ENCODE measurements around the gene SLC2A6. TPM values are rescaled to one million over a fixed set of nuclear protein-coding genes. Genes with fewer than 3 reads are reported as not detected.

SLC2A6 gene
- total RNA-seq, 2 donors from 2014 or later = 2.4 to 2.8 TPM

GRCh38 chr9:133496861-133497842 is 18.3 kb upstream of the SLC2A6 start:
- DNase-seq = no peak
- TF ChIP-seq CTCF (IDR thresholded peaks at IDR 0.05) = no peak
- H3K9me3 ChIP-seq = no peaks in the 10 kb centered on the region
- H3K36me3 ChIP-seq = no peaks in the 10 kb centered on the region
- no peak overlapping the region for H3K4me3 ChIP-seq
- no peak overlapping the region for H3K27ac ChIP-seq
- H3K4me1 ChIP-seq = peaks cover 2% of the 10 kb centered on the region
- intact Hi-C loops (cut with DNase I) = no loop called here
- H3K9ac ChIP-seq (ENCODE audit: low read depth in 2 of 2, low read length in 2 of 2) = no peak overlapping the region
- no peaks in the 10 kb centered on the region for H3K27me3 ChIP-seq

- intact Hi-C loops (cut with DNase I) = no loop called here
Observed at GRCh38 chr9:133495327-133496293, 16.7 kb upstream of the SLC2A6 start.

GRCh38 chr9:133494636-133495326 is 15.9 kb upstream of the SLC2A6 start:
- intact Hi-C loops (cut with DNase I) = no loop called here
- peaks cover 2% of the 10 kb centered on the region for H3K4me1 ChIP-seq
- no peaks in the 10 kb centered on the region for H3K9me3 ChIP-seq
- no peak overlapping the region for H3K9ac ChIP-seq (ENCODE audit: low read depth in 2 of 2, low read length in 2 of 2)
- no peak overlapping the region for H3K4me3 ChIP-seq
- no peak for TF ChIP-seq CTCF (IDR thresholded peaks at IDR 0.05)
- H3K36me3 ChIP-seq = no peaks in the 10 kb centered on the region
- no peak overlapping the region for H3K27ac ChIP-seq
- no peak for DNase-seq
- no peaks in the 10 kb centered on the region for H3K27me3 ChIP-seq

More at GRCh38 chr9:133495327-133496293, 16.7 kb upstream of the SLC2A6 start:
- no peak overlapping the region for H3K27ac ChIP-seq
- no peak overlapping the region for H3K4me3 ChIP-seq
- H3K36me3 ChIP-seq = no peaks in the 10 kb centered on the region
- H3K4me1 ChIP-seq = peaks cover 2% of the 10 kb centered on the region
- no peak for DNase-seq
- H3K27me3 ChIP-seq = no peaks in the 10 kb centered on the region
- H3K9ac ChIP-seq (ENCODE audit: low read depth in 2 of 2, low read length in 2 of 2) = no peak overlapping the region
- no peaks in the 10 kb centered on the region for H3K9me3 ChIP-seq
- TF ChIP-seq CTCF (IDR thresholded peaks at IDR 0.05) = no peak

- Histone ChIP-seq H3K4me3 (no peak overlapping the region), H3K4me1 (no peaks in the 10 kb centered on the region), H3K9ac (ENCODE audit: low read depth in 2 of 2, low read length in 2 of 2) (no peak overlapping the region), H3K27me3 (no peaks in the 10 kb centered on the region), H3K9me3 (no peaks in the 10 kb centered on the region), H3K27ac (no peak overlapping the region), H3K36me3 (no peaks in the 10 kb centered on the region)
- DNase-seq = no peak
- TF ChIP-seq CTCF (IDR thresholded peaks at IDR 0.05) = no peak
- intact Hi-C loops (cut with DNase I) = no loop called here
Observed at GRCh38 chr9:133493845-133494540, 15.1 kb upstream of the SLC2A6 start.

All from colonic mucosa (tissue), 4 donors.